ENCODE data around the gene CCDC89.

DNA sequence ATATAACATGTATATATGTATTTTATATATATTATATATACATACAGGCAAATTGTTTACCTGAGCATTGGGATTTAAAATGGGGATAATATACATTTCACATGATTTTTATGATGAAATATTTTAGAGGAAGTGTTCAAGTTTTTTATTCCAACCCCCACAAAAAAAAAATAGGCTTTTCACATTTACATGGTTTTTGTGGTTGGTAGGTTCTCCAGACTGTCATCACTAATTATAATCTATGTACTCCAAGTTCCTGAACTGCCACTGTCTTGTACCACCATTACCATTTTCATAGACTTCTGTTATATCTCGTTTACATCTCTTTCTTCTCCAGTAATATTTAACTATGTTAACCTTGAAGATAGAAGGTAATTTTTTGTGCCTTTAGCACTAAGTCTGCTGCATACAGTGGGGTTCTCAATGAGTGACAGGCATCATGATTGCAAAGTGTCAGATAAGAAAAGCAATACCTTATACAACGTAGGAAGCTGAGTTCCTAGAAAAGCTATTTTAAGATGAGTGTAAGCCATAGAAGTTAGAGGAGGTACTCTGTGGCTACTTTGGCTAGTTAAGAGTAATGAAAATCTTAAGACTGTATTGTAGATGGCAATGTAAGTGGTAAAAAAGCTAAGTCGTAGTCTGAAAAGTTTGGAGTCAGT is 33.1 kb downstream of the CCDC89 start:
- TF ChIP-seq, protein P1, sequence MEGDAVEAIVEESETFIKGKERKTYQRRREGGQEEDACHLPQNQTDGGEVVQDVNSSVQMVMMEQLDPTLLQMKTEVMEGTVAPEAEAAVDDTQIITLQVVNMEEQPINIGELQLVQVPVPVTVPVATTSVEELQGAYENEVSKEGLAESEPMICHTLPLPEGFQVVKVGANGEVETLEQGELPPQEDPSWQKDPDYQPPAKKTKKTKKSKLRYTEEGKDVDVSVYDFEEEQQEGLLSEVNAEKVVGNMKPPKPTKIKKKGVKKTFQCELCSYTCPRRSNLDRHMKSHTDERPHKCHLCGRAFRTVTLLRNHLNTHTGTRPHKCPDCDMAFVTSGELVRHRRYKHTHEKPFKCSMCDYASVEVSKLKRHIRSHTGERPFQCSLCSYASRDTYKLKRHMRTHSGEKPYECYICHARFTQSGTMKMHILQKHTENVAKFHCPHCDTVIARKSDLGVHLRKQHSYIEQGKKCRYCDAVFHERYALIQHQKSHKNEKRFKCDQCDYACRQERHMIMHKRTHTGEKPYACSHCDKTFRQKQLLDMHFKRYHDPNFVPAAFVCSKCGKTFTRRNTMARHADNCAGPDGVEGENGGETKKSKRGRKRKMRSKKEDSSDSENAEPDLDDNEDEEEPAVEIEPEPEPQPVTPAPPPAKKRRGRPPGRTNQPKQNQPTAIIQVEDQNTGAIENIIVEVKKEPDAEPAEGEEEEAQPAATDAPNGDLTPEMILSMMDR (IDR thresholded peaks at IDR 0.05), result no peak
- TF ChIP-seq POLR2AphosphoS5 (IDR thresholded peaks at IDR 0.05) (no peak), POLR2A (IDR thresholded peaks at IDR 0.05) (no peak), EP300 (IDR thresholded peaks at IDR 0.05) (no peak)

All from stomach (tissue), 4 donors.